ENCODE results near the gene PPP2R2D. TPM values are rescaled to one million over a fixed set of nuclear protein-coding genes. Genes with fewer than 3 reads are reported as not detected.
A peak's percentile ranks its signal among the peaks of the same experiment; 100 is the strongest.

PPP2R2D gene
- total RNA-seq, 1 donor from 2014 or later, result 28.3 TPM

DNA sequence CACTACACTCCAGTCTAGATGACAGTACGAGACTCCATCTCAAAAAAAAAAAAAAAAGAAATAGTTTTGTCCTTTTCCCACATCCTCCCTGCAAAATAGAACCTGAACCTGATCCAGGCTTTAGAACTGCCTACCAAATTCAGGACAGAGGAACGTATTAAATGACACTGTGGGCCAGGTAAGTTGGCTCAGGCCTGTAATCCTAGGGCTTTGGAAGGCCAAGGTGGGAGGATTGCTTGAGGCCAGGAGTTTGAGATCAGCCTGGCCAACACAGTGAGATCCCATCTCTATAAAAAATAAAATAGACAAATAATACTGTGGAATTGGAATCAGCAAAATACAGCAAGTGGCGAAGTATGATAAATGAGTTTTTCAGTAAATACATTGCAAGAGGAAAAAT is 90.9 kb downstream of the PPP2R2D start:
- Histone ChIP-seq H3K27ac (no peak overlapping the region), H3K4me3 (no peak overlapping the region), H3K36me3 (no peaks in the 10 kb centered on the region), H3K27me3 (no peaks in the 10 kb centered on the region), H3K4me1 (peaks cover 6% of the 10 kb centered on the region), H3K9me3 (no peaks in the 10 kb centered on the region)
- DNase-seq (no peak), ATAC-seq (no peak)
- intact Hi-C loops (cut with DNase I), result no loop called here
- TF ChIP-seq, protein P1, sequence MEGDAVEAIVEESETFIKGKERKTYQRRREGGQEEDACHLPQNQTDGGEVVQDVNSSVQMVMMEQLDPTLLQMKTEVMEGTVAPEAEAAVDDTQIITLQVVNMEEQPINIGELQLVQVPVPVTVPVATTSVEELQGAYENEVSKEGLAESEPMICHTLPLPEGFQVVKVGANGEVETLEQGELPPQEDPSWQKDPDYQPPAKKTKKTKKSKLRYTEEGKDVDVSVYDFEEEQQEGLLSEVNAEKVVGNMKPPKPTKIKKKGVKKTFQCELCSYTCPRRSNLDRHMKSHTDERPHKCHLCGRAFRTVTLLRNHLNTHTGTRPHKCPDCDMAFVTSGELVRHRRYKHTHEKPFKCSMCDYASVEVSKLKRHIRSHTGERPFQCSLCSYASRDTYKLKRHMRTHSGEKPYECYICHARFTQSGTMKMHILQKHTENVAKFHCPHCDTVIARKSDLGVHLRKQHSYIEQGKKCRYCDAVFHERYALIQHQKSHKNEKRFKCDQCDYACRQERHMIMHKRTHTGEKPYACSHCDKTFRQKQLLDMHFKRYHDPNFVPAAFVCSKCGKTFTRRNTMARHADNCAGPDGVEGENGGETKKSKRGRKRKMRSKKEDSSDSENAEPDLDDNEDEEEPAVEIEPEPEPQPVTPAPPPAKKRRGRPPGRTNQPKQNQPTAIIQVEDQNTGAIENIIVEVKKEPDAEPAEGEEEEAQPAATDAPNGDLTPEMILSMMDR (IDR thresholded peaks at IDR 0.05), result no peak

GRCh38 chr10:131993275-131993674 is 92.5 kb downstream of the PPP2R2D start:
- Histone ChIP-seq H3K4me3 (no peak overlapping the region), H3K36me3 (no peaks in the 10 kb centered on the region), H3K27me3 (no peaks in the 10 kb centered on the region), H3K9me3 (no peaks in the 10 kb centered on the region), H3K27ac (no peak overlapping the region), H3K4me1 (peaks cover 19% of the 10 kb centered on the region)
- intact Hi-C loops (cut with DNase I), result no loop called here
- no peak for ATAC-seq
- DNase-seq, result no peak
- TF ChIP-seq, protein P1 (IDR thresholded peaks at IDR 0.05), result no peak

DNA sequence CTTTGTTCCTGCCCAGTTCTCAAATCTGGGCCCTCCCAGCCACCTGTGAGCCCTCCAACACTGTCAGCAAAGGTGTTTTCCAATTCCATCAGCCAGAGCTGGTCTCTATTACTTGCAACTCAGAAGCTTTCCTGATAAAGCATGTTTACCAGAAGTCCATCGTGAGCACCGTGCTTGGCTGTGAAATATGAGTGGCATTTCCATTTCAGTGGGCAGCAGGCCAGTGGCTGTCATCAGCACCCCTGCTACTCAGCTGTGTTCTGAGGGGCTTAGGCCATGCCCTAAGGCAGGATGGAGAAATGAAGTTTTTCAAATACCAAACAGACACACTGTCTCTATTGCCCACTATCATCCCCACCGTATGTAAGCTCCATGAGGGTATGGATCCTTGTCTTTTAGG is 93.6 kb downstream of the PPP2R2D start:
- no peak for DNase-seq
- Histone ChIP-seq H3K27ac (no peak overlapping the region), H3K9me3 (no peaks in the 10 kb centered on the region), H3K36me3 (no peaks in the 10 kb centered on the region), H3K4me3 (no peak overlapping the region), H3K4me1 (peaks cover 30% of the 10 kb centered on the region), H3K27me3 (no peaks in the 10 kb centered on the region)
- intact Hi-C loops (cut with DNase I), result no loop called here
- no peak for ATAC-seq
- TF ChIP-seq, protein P1 (IDR thresholded peaks at IDR 0.05), result no peak

- H3K27ac ChIP-seq, result peak overlapping the region; percentile 93
- no peaks in the 10 kb centered on the region for H3K36me3 ChIP-seq
- peaks cover 33% of the 10 kb centered on the region for H3K4me1 ChIP-seq
- ATAC-seq (peak; percentile 57), DNase-seq (peak; percentile 77)
- no peaks in the 10 kb centered on the region for H3K9me3 ChIP-seq
- H3K4me3 ChIP-seq, result peak overlapping the region; percentile 2
- H3K27me3 ChIP-seq, result no peaks in the 10 kb centered on the region
- TF ChIP-seq, protein P1 (IDR thresholded peaks at IDR 0.05), result no peak
- intact Hi-C loops (cut with DNase I), result no loop called here
Measured at GRCh38 chr10:131996466-131997365, 95.9 kb downstream of the PPP2R2D start.

DNA sequence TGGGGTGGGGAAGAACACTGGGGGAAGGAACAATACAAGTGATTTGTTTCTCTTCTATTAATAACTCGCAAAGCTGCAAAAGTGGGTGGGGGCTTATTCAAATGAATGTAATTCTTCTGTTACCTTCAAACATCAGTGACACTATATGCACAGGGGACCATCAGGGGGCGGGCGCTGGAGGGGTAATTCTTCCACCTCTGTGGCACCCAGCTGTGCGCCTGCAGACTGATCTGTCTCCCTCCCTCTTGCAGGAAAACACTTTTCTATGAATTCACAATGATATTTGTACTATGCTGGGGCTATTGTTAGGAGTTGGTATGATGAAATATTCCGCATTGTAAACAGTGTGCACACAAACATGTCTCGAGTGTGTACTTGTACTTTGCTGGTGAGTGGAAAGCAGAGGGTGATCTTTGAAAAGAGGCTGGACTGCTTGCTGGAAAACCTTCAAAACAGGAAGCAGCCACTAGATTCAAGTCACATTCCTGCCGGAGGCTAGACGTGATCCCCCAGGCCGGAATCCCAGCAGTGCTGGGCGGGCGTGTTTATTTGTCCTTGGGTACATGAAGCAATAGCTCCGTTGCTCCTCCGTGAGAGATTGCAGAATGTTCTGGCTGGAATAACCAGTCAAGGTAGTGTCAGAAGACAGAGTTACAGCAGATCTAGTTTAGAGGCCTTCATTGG is 96.7 kb downstream of the PPP2R2D start:
- H3K4me3 ChIP-seq, result peak overlapping the region; percentile 2

More for the DNA sequence above, 96.7 kb downstream of the PPP2R2D start:
- intact Hi-C loops (cut with DNase I), result no loop called here
- peak overlapping the region; percentile 93 for H3K27ac ChIP-seq
- no peaks in the 10 kb centered on the region for H3K27me3 ChIP-seq
- TF ChIP-seq, protein P1 (IDR thresholded peaks at IDR 0.05), result no peak
- DNase-seq (peak; percentile 92), ATAC-seq (peak; percentile 89)
- H3K4me1 ChIP-seq, result peaks cover 33% of the 10 kb centered on the region
- H3K36me3 ChIP-seq, result no peaks in the 10 kb centered on the region
- no peaks in the 10 kb centered on the region for H3K9me3 ChIP-seq

All from upper lobe of right lung (tissue), 1 donor.